ENCODE results near the gene PROZ. TPM values are rescaled to one million over a fixed set of nuclear protein-coding genes. Genes with fewer than 3 reads are reported as not detected.

Gene PROZ
- total and polyA plus RNA-seq, 7 experiments from 2014 or later: 0.24 TPM; not detected in 6

DNA sequence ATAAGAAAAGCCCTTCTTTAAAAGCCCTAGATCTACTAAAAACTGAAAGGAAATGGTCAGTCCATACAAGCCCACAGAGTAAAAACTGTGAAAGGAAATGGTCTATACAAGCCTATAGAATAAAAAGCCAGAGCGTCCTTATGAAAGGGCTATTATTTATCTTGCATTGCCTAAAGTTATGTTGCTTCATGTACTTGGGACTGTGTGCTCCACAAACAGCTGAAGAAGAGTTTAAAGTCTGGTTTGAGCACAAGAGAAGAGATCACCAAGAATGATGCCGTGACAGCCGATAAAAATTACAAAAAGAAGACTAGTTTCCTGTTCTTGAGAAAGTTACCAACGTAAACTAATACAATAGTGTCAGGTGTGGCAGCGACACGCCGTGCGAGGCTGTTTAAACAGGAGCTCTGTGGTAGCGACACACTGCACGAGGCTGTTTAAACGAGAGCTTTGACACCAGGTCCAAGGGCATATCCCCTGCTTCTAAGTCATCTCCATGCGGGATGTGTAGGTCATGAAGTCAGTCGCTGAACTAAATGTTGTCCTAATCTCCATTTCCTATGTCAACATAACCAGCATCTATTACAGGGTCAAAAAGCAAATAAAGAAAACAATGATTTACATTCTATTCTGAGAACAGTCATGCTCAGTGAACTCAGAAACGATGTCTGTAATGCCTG, 25.1 kb downstream of the PROZ start:
- Mint-ChIP-seq H3K27ac (peak overlapping the region in 5 of 9 donors; percentile 23 to 84 (median 82)), H3K36me3 (peaks cover 12 to 59% (median 41%) of the 10 kb centered on the region in 5 donors), H3K27me3 (no peaks in the 10 kb centered on the region), H3K9me3 (no peaks in the 10 kb centered on the region), H3K4me1 (peaks cover 13 to 70% (median 14%) of the 10 kb centered on the region in 7 donors), H3K4me3 (peak overlapping the region in 2 of 10 donors; percentile 42 to 52)
- peaks cover 13 to 59% (median 16%) of the 10 kb centered on the region in 3 experiments for H3K36me3 ChIP-seq (ENCODE audit: control insufficient read depth in 2 of 3, insufficient read depth in 3 of 3, low read length in 3 of 3)
- peaks cover 6 to 69% of the 10 kb centered on the region in 2 donors for H3K4me1 ChIP-seq (ENCODE audit: control insufficient read depth in 2 of 2, insufficient read depth in 2 of 2, low read length in 2 of 2)
- ATAC-seq (no peak), DNase-seq (no peak)
- H3K4me3 ChIP-seq (ENCODE audit: low read length): no peak overlapping the region
- intact Hi-C loops (cut with micrococcal nuclease): no loop called here
- H3K27ac ChIP-seq (ENCODE audit: low read depth, low read length): no peak overlapping the region
- H3K27me3 ChIP-seq (ENCODE audit: control insufficient read depth in 2 of 2, insufficient read depth in 2 of 2, low read length in 2 of 2): no peaks in the 10 kb centered on the region
- POLR2A ChIA-PET: interaction anchor here (0.7 to 2.9 kb wide), 5 partner anchors 9 to 26 kb away, joined by 4 to 23 read pairs (median 4); partner anchors contain the start of genes CUL4A and PCID2
- CTCF ChIA-PET: no interaction called here
- H3K9me3 ChIP-seq (ENCODE audit: control insufficient read depth in 2 of 3, low read length in 3 of 3): no peaks in the 10 kb centered on the region

- Histone ChIP-seq H3K9me3 (ENCODE audit: control insufficient read depth in 2 of 3, low read length in 3 of 3) (no peaks in the 10 kb centered on the region), H3K27me3 (ENCODE audit: control insufficient read depth in 2 of 2, insufficient read depth in 2 of 2, low read length in 2 of 2) (no peaks in the 10 kb centered on the region), H3K4me1 (ENCODE audit: control insufficient read depth in 2 of 2, insufficient read depth in 2 of 2, low read length in 2 of 2) (peaks cover 6 to 57% of the 10 kb centered on the region in 2 donors), H3K36me3 (ENCODE audit: control insufficient read depth in 2 of 3, insufficient read depth in 3 of 3, low read length in 3 of 3) (peaks cover 4 to 53% (median 13%) of the 10 kb centered on the region in 3 experiments), H3K4me3 (ENCODE audit: low read length) (peak overlapping the region; percentile 3), H3K27ac (ENCODE audit: low read depth, low read length) (peak overlapping the region; percentile 12)
- intact Hi-C loops (cut with micrococcal nuclease): no loop called here
- no peaks in the 10 kb centered on the region for H3K9me3 Mint-ChIP-seq
- POLR2A ChIA-PET: interaction anchor here (0.6 to 2.9 kb wide), 7 partner anchors 10 to 29 kb away, joined by 3 to 23 read pairs (median 4); partner anchors contain the start of genes CUL4A and PCID2
- no peaks in the 10 kb centered on the region for H3K27me3 Mint-ChIP-seq
- peak overlapping the region; percentile 68 to 94 (median 88) for H3K27ac Mint-ChIP-seq
- peak in 1 of 9 donors; percentile 16 for DNase-seq
- peaks cover 13 to 63% (median 14%) of the 10 kb centered on the region in 7 donors for H3K4me1 Mint-ChIP-seq
- CTCF ChIA-PET: no interaction called here
- peak overlapping the region; percentile 22 to 90 (median 70) for H3K4me3 Mint-ChIP-seq
- ATAC-seq: peak; percentile 36
- peaks cover 12 to 59% (median 44%) of the 10 kb centered on the region in 5 donors for H3K36me3 Mint-ChIP-seq
Observed at GRCh38 chr13:113184568-113185440, 26.4 kb downstream of the PROZ start.

GRCh38 chr13:113186061-113186900, 27.8 kb downstream of the PROZ start:
- intact Hi-C loops (cut with micrococcal nuclease): no loop called here
- peak; percentile 62 for ATAC-seq
- H3K9me3 ChIP-seq (ENCODE audit: control insufficient read depth in 2 of 3, low read length in 3 of 3): no peaks in the 10 kb centered on the region
- H3K4me3 ChIP-seq (ENCODE audit: low read length): no peak overlapping the region
- H3K27ac ChIP-seq (ENCODE audit: low read depth, low read length): no peak overlapping the region
- H3K36me3 ChIP-seq (ENCODE audit: control insufficient read depth in 2 of 3, insufficient read depth in 3 of 3, low read length in 3 of 3): peaks cover 5 to 47% (median 9%) of the 10 kb centered on the region in 3 experiments
- POLR2A ChIA-PET: interaction anchor here (1.3 to 2.9 kb wide), 4 partner anchors 17 to 23 kb away, joined by 4 to 23 read pairs (median 8); partner anchors contain the start of genes CUL4A and PCID2
- Mint-ChIP-seq H3K36me3 (peaks cover 12 to 55% (median 37%) of the 10 kb centered on the region in 5 donors), H3K9me3 (no peaks in the 10 kb centered on the region), H3K27ac (peak overlapping the region in 8 of 9 donors; percentile 40 to 94 (median 80)), H3K27me3 (no peaks in the 10 kb centered on the region), H3K4me1 (peaks cover 13 to 49% (median 14%) of the 10 kb centered on the region in 7 donors), H3K4me3 (peak overlapping the region in 5 of 10 donors; percentile 10 to 59 (median 57))
- no peaks in the 10 kb centered on the region for H3K27me3 ChIP-seq (ENCODE audit: control insufficient read depth in 2 of 2, insufficient read depth in 2 of 2, low read length in 2 of 2)
- CTCF ChIA-PET: interaction anchor here (0.7 kb wide), 1 partner anchor 87 kb away, joined by 3 read pairs; no protein-coding TSS in a partner anchor
- DNase-seq: no peak
- peaks cover 6 to 49% of the 10 kb centered on the region in 2 donors for H3K4me1 ChIP-seq (ENCODE audit: control insufficient read depth in 2 of 2, insufficient read depth in 2 of 2, low read length in 2 of 2)

DNA sequence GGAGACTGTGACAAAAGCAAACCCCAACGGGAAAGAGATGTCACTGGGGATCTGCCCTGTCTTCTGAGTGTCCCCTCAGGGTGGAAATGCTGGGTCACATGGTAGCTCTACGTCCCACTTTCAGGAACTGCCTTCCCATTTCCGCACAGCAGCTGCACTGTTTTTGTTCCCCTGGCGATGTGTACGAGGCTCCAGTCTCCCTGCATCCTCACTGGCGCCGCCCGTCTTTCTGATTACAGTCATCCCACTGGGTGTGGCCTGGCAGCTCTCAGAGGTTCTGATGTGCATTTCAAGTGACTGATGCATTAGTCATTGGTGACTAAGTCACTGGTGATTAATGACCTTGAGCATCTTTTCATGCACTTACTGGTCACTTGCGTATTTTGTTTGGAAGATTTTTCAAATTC, 28.8 kb downstream of the PROZ start:
- H3K9me3 ChIP-seq (ENCODE audit: control insufficient read depth in 2 of 3, low read length in 3 of 3): no peaks in the 10 kb centered on the region
- no peak overlapping the region for H3K27ac ChIP-seq (ENCODE audit: low read depth, low read length)
- Mint-ChIP-seq H3K36me3 (peaks cover 12 to 53% (median 35%) of the 10 kb centered on the region in 5 donors), H3K27me3 (no peaks in the 10 kb centered on the region), H3K27ac (peak overlapping the region in 4 of 9 donors; percentile 28 to 94 (median 56)), H3K4me3 (peak overlapping the region in 2 of 10 donors; percentile 27 to 63), H3K9me3 (no peaks in the 10 kb centered on the region), H3K4me1 (peaks cover 13 to 42% (median 14%) of the 10 kb centered on the region in 7 donors)
- ATAC-seq (peak; percentile 59), DNase-seq (no peak)
- no peaks in the 10 kb centered on the region for H3K27me3 ChIP-seq (ENCODE audit: control insufficient read depth in 2 of 2, insufficient read depth in 2 of 2, low read length in 2 of 2)
- no peak overlapping the region for H3K4me3 ChIP-seq (ENCODE audit: low read length)
- ChIA-PET CTCF (interaction anchor here (0.5 kb wide), 1 partner anchor 201 kb away, joined by 3 read pairs; no protein-coding TSS in a partner anchor), POLR2A (interaction anchor here (1.6 to 1.8 kb wide), 2 partner anchors 20 to 22 kb away, joined by 6 to 9 read pairs; partner anchors contain the start of genes CUL4A and PCID2)
- H3K36me3 ChIP-seq (ENCODE audit: control insufficient read depth in 2 of 3, insufficient read depth in 3 of 3, low read length in 3 of 3): peaks cover 5 to 42% (median 9%) of the 10 kb centered on the region in 3 experiments
- intact Hi-C loops (cut with micrococcal nuclease): no loop called here
- H3K4me1 ChIP-seq (ENCODE audit: control insufficient read depth in 2 of 2, insufficient read depth in 2 of 2, low read length in 2 of 2): peaks cover 6 to 46% of the 10 kb centered on the region in 2 donors

DNA sequence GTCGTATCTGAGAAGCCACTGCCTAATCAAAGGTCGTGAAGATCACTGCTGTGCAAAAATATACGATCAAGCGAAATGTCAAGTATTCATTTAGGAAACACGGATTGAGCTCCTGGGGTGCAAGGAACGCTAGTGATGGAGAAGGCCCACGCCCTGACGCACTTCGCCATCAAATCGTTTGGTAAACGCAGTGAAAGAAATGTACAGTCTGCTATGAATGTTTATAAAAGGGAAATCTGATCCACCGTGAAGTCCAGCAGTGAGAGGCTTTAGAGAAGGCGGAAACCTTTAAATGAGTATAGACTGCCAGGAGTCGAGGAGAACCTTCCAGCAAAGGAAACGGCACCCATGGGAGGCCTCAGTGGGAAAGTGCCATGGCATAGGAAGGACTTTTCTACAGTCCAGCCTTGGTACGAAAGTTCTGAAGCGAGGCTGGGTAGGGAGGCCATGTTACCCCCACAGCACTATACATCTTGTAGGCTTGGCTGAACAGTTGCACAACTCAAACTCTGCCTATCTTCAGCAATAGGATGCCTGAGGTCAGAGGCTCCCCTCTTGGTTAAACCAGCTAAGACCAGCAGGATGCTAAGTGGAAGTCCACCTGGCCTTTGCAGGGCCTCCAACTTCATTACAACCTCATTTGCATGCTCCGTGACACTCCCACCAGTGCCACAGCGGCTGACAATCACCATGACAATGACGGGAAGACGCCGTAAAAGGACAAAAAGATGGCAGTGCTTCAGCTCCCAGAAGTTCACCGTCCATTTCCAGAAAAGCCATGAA, 29.6 kb downstream of the PROZ start:
- intact Hi-C loops (cut with micrococcal nuclease): no loop called here
- peaks cover 12 to 51% (median 34%) of the 10 kb centered on the region in 5 donors for H3K36me3 Mint-ChIP-seq
- no peaks in the 10 kb centered on the region for H3K27me3 Mint-ChIP-seq

More for the DNA sequence above, 29.6 kb downstream of the PROZ start:
- ChIA-PET CTCF (interaction anchor here (0.5 kb wide), 1 partner anchor 201 kb away, joined by 3 read pairs; no protein-coding TSS in a partner anchor), POLR2A (interaction anchor here (0.6 to 1.8 kb wide), 3 partner anchors 9 to 65 kb away, joined by 3 to 6 read pairs (median 3); no protein-coding TSS in a partner anchor)
- DNase-seq: no peak
- no peaks in the 10 kb centered on the region for H3K27me3 ChIP-seq (ENCODE audit: control insufficient read depth in 2 of 2, insufficient read depth in 2 of 2, low read length in 2 of 2)
- H3K36me3 ChIP-seq (ENCODE audit: control insufficient read depth in 2 of 3, insufficient read depth in 3 of 3, low read length in 3 of 3): peaks cover 5 to 47% (median 7%) of the 10 kb centered on the region in 3 experiments
- H3K4me3 ChIP-seq (ENCODE audit: low read length): no peak overlapping the region
- Mint-ChIP-seq H3K4me3 (no peak overlapping the region), H3K4me1 (peaks cover 13 to 39% (median 14%) of the 10 kb centered on the region in 7 donors), H3K9me3 (no peaks in the 10 kb centered on the region), H3K27ac (peak overlapping the region in 3 of 9 donors; percentile 20 to 94 (median 52))
- ATAC-seq: no peak
- no peak overlapping the region for H3K27ac ChIP-seq (ENCODE audit: low read depth, low read length)
- peaks cover 6 to 43% of the 10 kb centered on the region in 2 donors for H3K4me1 ChIP-seq (ENCODE audit: control insufficient read depth in 2 of 2, insufficient read depth in 2 of 2, low read length in 2 of 2)
- H3K9me3 ChIP-seq (ENCODE audit: control insufficient read depth in 2 of 3, low read length in 3 of 3): no peaks in the 10 kb centered on the region

Measured in naive thymus-derived CD4-positive, alpha-beta T cell (primary cell).